CD1c-positive myeloid dendritic cell (primary cell): ENCODE measurements around the gene MFN2.
"Not testable (repeated sequence)": the region's sequence is repeated elsewhere in the genome, so short reads cannot be mapped to it uniquely, and the experiment has no call there.

Experiments
- DNase-seq: peaks from one replicate; pipeline ENCODE4 v3.0.0-alpha.2; 2016; ENCODE audit errors: extremely low spot score

Gene MFN2

GRCh38 chr1:11979851-11980675 lies at the start of gene MFN2:
Gene MFN2, plus strand, starts transcription at chr1:11980444. Its CDS starts 8,725 bp downstream, at chr1:11989169.
- DNase-seq, result peak; percentile 97

DNA sequence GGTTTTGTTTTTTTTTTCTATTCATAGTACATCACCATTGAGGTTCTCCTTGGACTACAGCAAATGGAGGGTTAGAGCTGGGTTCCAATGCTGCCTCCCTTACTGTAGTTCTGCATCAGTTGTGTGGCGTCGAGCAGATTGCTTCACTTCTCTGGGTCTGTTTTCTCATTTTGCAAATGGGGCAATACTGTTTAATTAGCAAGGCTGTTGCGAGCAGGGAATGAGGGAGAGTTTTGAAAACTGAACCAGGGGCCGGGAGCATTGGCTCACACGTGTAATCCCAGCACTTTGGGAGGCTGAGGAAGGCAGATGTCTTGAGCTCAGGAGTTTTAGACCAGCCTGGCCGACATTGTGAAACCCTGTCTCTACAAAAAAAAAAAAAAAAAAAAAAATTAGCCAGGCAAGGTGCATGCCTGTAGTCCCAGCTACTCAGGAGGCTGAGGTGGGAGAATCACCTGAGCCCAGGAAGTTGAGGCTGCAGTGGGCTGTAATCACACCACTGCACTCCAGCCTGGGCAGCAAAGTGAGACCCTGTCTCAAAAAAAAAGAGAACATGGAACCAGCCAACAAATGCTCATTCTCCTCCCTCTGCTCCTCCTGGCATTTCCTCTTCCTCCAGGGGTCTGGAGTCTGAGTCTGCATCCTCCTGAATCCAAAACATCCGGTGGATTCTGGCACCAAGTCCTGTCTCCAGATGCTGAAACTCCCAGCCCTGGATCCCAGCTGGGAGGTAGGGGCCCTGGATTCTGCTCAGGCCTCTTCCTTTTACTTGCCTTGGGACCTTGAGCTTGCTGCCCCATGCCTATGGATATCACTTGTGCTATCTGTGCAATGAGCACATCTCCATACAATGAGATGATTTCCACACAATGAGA lies 49.4 kb upstream of the MFN2 start:
- DNase-seq, result no peak

GRCh38 chr1:11931845-11932244 lies 48.4 kb upstream of the MFN2 start:
- DNase-seq, result no peak

GRCh38 chr1:11934302-11935056 lies 45.8 kb upstream of the MFN2 start, which contains the start of gene PLOD1:
Gene PLOD1, plus strand, starts transcription at chr1:11934717. Its CDS starts 63 bp downstream, at chr1:11934780.
- DNase-seq, result peak; percentile 89

DNA sequence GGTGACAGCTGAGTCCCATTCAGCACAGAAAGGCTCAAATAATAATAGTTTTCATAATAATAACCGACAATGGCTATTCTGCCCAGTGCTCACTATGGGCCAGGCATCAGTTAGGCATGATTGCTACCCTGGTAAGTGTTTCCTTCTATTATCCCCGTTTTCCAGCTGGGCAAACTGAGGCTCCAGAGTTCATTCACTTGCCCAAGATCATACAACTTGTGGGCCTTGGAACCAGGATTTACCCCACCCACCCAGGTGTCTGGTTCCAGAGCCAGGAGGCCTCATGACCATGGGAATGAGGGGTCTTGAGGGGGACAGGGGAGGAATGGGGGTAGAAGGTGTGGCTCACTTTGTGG lies 45.2 kb upstream of the MFN2 start:
- no peak for DNase-seq

- not testable (repeated sequence) for DNase-seq
These were observed 44.5 kb upstream of the MFN2 start for GRCh38 chr1:11935733-11936132.

GRCh38 chr1:11938722-11939526 lies 41.3 kb upstream of the MFN2 start:
- DNase-seq, result no peak

GRCh38 chr1:11939794-11940193 lies 40.5 kb upstream of the MFN2 start:
- DNase-seq, result not testable (repeated sequence)

GRCh38 chr1:11940260-11940921 lies 39.9 kb upstream of the MFN2 start:
- no peak for DNase-seq

- no peak for DNase-seq
These were observed 38.0 kb upstream of the MFN2 start for GRCh38 chr1:11942280-11942679.

DNA sequence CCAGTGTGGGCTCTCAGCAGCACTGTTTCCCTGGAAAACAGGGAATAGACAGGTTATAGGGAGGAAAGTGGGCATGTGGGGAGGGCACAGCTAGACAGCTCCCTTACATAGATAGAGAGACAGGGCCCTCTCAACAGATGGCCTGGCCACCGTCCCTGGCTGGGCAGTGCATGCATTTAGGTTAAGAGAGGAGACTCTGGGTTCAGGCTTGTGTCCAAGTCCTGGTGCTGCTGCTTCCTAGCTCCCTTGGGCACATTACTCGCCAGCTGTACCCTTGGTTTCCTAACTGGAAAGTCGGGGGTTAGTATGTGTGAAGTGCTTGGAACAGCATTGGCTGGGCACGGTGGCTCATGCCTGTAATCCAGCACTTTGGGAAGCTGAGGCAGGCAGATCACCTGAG lies 36.6 kb upstream of the MFN2 start:
- DNase-seq, result no peak

DNA sequence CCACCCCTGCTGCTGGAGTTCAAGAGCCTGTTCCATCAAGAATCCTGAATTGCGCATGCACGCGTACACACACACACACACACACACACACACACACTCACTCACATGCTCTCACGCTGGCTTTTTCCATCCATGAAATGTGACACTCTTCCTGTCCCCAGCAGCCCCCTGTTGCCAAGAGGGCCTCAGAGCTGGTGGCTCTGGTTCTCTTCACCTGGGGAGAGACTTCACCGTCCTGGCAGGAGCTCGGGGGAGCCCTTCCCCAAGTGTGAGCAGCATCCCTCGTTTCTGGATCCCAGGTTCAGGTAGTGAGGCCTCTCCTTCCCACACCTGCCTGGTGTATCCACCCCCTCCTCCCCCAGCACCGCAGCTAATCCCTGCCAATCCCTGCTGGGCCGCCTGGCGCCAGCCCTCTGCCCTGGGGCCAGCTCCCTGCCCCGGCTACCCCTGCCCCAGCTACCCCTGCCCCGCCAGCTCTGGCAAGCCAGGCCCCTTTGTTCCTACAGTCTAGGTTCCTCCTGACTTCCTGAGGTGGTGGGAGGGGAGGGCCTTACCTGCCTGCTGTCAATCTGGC lies 35.8 kb upstream of the MFN2 start:
- no peak for DNase-seq

GRCh38 chr1:11946647-11947046 lies 33.6 kb upstream of the MFN2 start:
- DNase-seq, result no peak

GRCh38 chr1:11948822-11949458 lies 31.3 kb upstream of the MFN2 start:
- DNase-seq, result peak; percentile 27

DNA sequence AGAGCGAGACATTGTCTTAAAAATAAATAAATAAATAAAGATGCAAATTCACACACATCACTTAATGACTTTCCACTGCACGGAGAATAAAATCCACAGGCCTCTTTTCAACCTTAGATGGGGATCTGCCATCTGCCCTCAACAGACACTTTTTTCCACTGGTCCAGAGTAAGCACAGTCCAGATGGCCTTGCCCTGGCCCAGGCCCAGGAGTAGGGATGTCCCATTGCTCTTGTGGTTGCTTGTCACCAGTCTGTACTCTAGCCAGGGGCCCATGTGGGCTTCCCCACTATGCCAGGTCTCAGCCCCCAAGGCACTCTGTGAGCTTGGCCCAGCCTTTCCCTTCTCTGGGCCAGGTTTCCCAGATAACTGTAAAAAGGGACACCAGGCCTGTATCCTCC lies 28.3 kb upstream of the MFN2 start:
- no peak for DNase-seq

GRCh38 chr1:11952455-11953109 lies 27.7 kb upstream of the MFN2 start:
- DNase-seq, result no peak

DNA sequence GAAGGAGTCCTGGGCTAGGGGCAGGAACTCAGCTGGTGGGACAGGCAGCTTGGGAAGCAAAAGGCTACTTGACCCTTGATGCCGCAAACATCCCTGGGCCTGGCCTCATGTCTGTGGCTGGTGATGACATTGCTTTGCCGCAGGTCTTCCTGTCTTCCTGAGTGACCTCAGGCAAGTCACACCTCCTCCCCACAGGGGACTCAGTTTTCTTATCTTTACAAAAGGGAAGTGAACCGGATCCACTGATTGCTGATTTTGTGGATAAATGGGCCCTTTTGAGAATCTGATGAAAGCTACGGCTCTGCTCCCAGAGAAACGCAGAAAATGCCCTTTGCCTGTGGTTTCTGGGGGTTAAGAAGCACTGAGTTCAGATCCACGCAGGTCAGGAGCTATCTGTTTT lies 25.0 kb upstream of the MFN2 start:
- no peak for DNase-seq

- DNase-seq, result no peak
These were observed 22.8 kb upstream of the MFN2 start for GRCh38 chr1:11957398-11957797.

- DNase-seq, result no peak
These were observed 22.3 kb upstream of the MFN2 start for GRCh38 chr1:11957897-11958296.
